ENCODE data around the gene SCAPER. TPM values are rescaled to one million over a fixed set of nuclear protein-coding genes. Genes with fewer than 3 reads are reported as not detected.

Gene SCAPER
- total RNA-seq, 1 experiment from 2014 or later = 7.4 TPM

DNA sequence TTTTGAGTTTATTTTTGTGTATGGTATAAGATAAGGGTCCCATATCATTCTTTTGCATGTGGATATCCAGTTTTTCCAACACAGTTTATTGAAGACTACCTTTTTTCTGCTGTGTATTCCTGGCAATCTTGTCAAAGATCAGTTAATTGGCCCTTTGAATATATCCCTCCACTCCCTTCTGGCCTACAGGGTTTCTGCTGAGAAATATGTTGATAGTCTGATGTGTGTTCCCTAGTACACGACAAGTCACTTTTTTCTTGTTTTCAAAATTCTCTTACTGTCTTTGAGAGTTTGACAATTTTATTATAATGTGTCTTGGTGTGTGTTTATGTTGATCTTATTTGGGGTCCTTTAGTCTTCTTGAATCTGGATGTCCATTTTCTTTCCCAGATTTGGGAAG lies 439.4 kb downstream of the SCAPER start:
- Histone ChIP-seq H3K23ac (ENCODE audit: insufficient read length, low read depth, low read length) (no peak overlapping the region), H3K4ac (ENCODE audit: low read depth, low read length) (no peak overlapping the region), H3K14ac (ENCODE audit: insufficient read depth, low read length) (no peak overlapping the region), H2BK120ac (ENCODE audit: low read depth, low read length, poor library complexity, severe bottlenecking) (no peak overlapping the region), H3K9me3 (ENCODE audit: control insufficient read depth, low read depth, low read length) (no peaks in the 10 kb centered on the region), H3K4me1 (ENCODE audit: insufficient read depth, low read length) (no peaks in the 10 kb centered on the region), H2AFZ (ENCODE audit: low read length) (no peak overlapping the region), H3K18ac (ENCODE audit: insufficient read length, low read depth, low read length) (no peak overlapping the region), H2BK20ac (ENCODE audit: low read depth, low read length, poor library complexity, severe bottlenecking) (no peak overlapping the region), H2BK5ac (ENCODE audit: insufficient read length, low read length) (no peak overlapping the region), H3K9ac (ENCODE audit: extremely low read depth, insufficient read length, low read length) (no peak overlapping the region), H3K23me2 (ENCODE audit: insufficient read length, low read depth, low read length, poor library complexity, severe bottlenecking) (no peaks in the 10 kb centered on the region), H2BK12ac (ENCODE audit: insufficient read length, low read depth, low read length) (no peak overlapping the region), H4K20me1 (ENCODE audit: control insufficient read depth, insufficient read depth, insufficient read length) (no peaks in the 10 kb centered on the region), H3K79me1 (ENCODE audit: insufficient read depth, low read depth, low read length, poor library complexity, severe bottlenecking) (no peaks in the 10 kb centered on the region), H4K5ac (ENCODE audit: insufficient read length, low read depth, low read length) (no peak overlapping the region), H3T11ph (ENCODE audit: low read length) (no peak overlapping the region), H3K56ac (ENCODE audit: insufficient read length, low read depth, low read length) (no peak overlapping the region), H3K27me3 (ENCODE audit: insufficient read depth, low read length) (no peaks in the 10 kb centered on the region), H3K4me2 (ENCODE audit: insufficient read depth, insufficient read length, low read length) (no peak overlapping the region), H3K27ac (ENCODE audit: insufficient read length, low read depth, low read length) (no peak overlapping the region), H2BK15ac (ENCODE audit: low read depth, low read length) (no peak overlapping the region), H2AK5ac (ENCODE audit: insufficient read length, low read length) (no peak overlapping the region), H4K91ac (ENCODE audit: insufficient read length, low read depth, low read length) (no peak overlapping the region), H4K8ac (replicated peaks; ENCODE audit: insufficient read length, low read depth, low read length) (no peak overlapping the region), H3K79me2 (ENCODE audit: insufficient read depth, low read length) (no peaks in the 10 kb centered on the region)
- TF ChIP-seq, protein P1, sequence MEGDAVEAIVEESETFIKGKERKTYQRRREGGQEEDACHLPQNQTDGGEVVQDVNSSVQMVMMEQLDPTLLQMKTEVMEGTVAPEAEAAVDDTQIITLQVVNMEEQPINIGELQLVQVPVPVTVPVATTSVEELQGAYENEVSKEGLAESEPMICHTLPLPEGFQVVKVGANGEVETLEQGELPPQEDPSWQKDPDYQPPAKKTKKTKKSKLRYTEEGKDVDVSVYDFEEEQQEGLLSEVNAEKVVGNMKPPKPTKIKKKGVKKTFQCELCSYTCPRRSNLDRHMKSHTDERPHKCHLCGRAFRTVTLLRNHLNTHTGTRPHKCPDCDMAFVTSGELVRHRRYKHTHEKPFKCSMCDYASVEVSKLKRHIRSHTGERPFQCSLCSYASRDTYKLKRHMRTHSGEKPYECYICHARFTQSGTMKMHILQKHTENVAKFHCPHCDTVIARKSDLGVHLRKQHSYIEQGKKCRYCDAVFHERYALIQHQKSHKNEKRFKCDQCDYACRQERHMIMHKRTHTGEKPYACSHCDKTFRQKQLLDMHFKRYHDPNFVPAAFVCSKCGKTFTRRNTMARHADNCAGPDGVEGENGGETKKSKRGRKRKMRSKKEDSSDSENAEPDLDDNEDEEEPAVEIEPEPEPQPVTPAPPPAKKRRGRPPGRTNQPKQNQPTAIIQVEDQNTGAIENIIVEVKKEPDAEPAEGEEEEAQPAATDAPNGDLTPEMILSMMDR (conservative IDR thresholded peaks at IDR 0.05) = no peak
- Mint-ChIP-seq H3K4me3 (no peak overlapping the region), H3K27ac (no peak overlapping the region), H3K27me3 (ENCODE audit: low read depth) (no peaks in the 10 kb centered on the region), H3K9me3 (peaks cover 23 to 24% of the 10 kb centered on the region in 2 experiments; a peak in 4 of 5 replicates), H3K4me1 (peaks cover 6 to 8% of the 10 kb centered on the region in 2 experiments), H3K36me3 (ENCODE audit: insufficient read depth in 1 of 3, low read depth in 3 of 3) (peaks cover 1 to 21% (median 8%) of the 10 kb centered on the region in 3 experiments; a peak in 6 of 7 replicates)
- no peak for DNase-seq
- no CpG with 5 or more reads among the region's 1 CpG for WGBS (ENCODE audit: extremely low coverage, insufficient read length, low lambda C conversion rate)

Data from H9 (cell line).